ENCODE measurements around the gene RAB11A.
"Not testable (repeated sequence)": the region's sequence is repeated elsewhere in the genome, so short reads cannot be mapped to it uniquely, and the experiment has no call there.

RAB11A gene

GRCh38 chr15:65845826-65846519 is 23.3 kb upstream of the RAB11A start:
- no peak for DNase-seq

- no peak for DNase-seq
Measured at GRCh38 chr15:65847989-65848388, 21.3 kb upstream of the RAB11A start.

- no peak for DNase-seq
Measured at GRCh38 chr15:65851981-65852380, 17.3 kb upstream of the RAB11A start.

GRCh38 chr15:65856821-65857455 is 12.4 kb upstream of the RAB11A start:
- no peak for DNase-seq

- DNase-seq: no peak
Measured at GRCh38 chr15:65857718-65858402, 11.4 kb upstream of the RAB11A start.

GRCh38 chr15:65862682-65863081 is 6.6 kb upstream of the RAB11A start:
- DNase-seq: no peak

- no peak for DNase-seq
Measured at GRCh38 chr15:65863106-65863505, 6.2 kb upstream of the RAB11A start.

- no peak for DNase-seq
Measured at GRCh38 chr15:65867244-65867643, 2.0 kb upstream of the RAB11A start.

GRCh38 chr15:65867933-65868332 is 1.4 kb upstream of the RAB11A start:
- not testable (repeated sequence) for DNase-seq

- DNase-seq: no peak
Measured at GRCh38 chr15:65868546-65869125, 655 bp upstream of the RAB11A start.

GRCh38 chr15:65869954-65870871 is 922 bp downstream of the RAB11A start:
- peak; percentile 50 for DNase-seq

- no peak for DNase-seq
Measured at GRCh38 chr15:65870889-65871533, 1.7 kb downstream of the RAB11A start.

- not testable (repeated sequence) for DNase-seq
Measured at GRCh38 chr15:65871886-65872285, 2.6 kb downstream of the RAB11A start.

- not testable (repeated sequence) for DNase-seq
Measured at GRCh38 chr15:65872596-65872995, 3.3 kb downstream of the RAB11A start.

- DNase-seq: no peak
Measured at GRCh38 chr15:65873256-65873655, 4.0 kb downstream of the RAB11A start.

- DNase-seq: no peak
Measured at GRCh38 chr15:65875458-65875857, 6.2 kb downstream of the RAB11A start.

GRCh38 chr15:65877749-65878148 is 8.5 kb downstream of the RAB11A start:
- no peak for DNase-seq

- no peak for DNase-seq
Measured at GRCh38 chr15:65881766-65882434, 12.6 kb downstream of the RAB11A start.

GRCh38 chr15:65883571-65883970 is 14.3 kb downstream of the RAB11A start:
- no peak for DNase-seq

- no peak for DNase-seq
Measured at GRCh38 chr15:65884511-65884910, 15.2 kb downstream of the RAB11A start.

- no peak for DNase-seq
Measured at GRCh38 chr15:65885668-65886218, 16.5 kb downstream of the RAB11A start.
